HL-60/S4 treated with phorbol 12-myristate 13-acetate at 8.2 ng/mL for 4 days and 3 days (cell line): ENCODE results near the gene SEM1.
"Not testable (repeated sequence)": the region's sequence is repeated elsewhere in the genome, so short reads cannot be mapped to it uniquely, and the experiment has no call there.

Experiments
- in situ Hi-C: fragments of 300-500 bp; cut with MboI; formaldehyde crosslinking; loops from 2 replicates; pipeline ENCODE4 v1.15.0; 2022; ENCODE audit warnings: low sequenced_read_pairs

SEM1 gene

GRCh38 chr7:96709381-96710228 lies at the start of gene SEM1:
Gene SEM1, minus strand, starts transcription at chr7:96709846. Its CDS starts 83 bp downstream, at chr7:96709763.
- in situ Hi-C loops: no loop called here

- in situ Hi-C loops: not testable (repeated sequence)
Observed at GRCh38 chr7:96757880-96758279, 48.2 kb upstream of the SEM1 start.

GRCh38 chr7:96747418-96747940 lies 37.8 kb upstream of the SEM1 start:
- in situ Hi-C loops: no loop called here

- in situ Hi-C loops: no loop called here
Observed at GRCh38 chr7:96740130-96740529, 30.5 kb upstream of the SEM1 start.

- in situ Hi-C loops: no loop called here
Observed at GRCh38 chr7:96739609-96740008, 30.0 kb upstream of the SEM1 start.

- in situ Hi-C loops: no loop called here
Observed at GRCh38 chr7:96739167-96739566, 29.5 kb upstream of the SEM1 start.

- in situ Hi-C loops: no loop called here
Observed at GRCh38 chr7:96738705-96739104, 29.1 kb upstream of the SEM1 start.

GRCh38 chr7:96737545-96738050 lies 28.0 kb upstream of the SEM1 start:
- in situ Hi-C loops: no loop called here

GRCh38 chr7:96734343-96734742 lies 24.7 kb upstream of the SEM1 start:
- in situ Hi-C loops: no loop called here

- in situ Hi-C loops: no loop called here
Observed at GRCh38 chr7:96729820-96730219, 20.2 kb upstream of the SEM1 start.

- in situ Hi-C loops: no loop called here
Observed at GRCh38 chr7:96728139-96728538, 18.5 kb upstream of the SEM1 start.

GRCh38 chr7:96727534-96728088 lies 18.0 kb upstream of the SEM1 start:
- in situ Hi-C loops: no loop called here

- in situ Hi-C loops: no loop called here
Observed at GRCh38 chr7:96723622-96724021, 14.0 kb upstream of the SEM1 start.

GRCh38 chr7:96722928-96723327 lies 13.3 kb upstream of the SEM1 start:
- in situ Hi-C loops: not testable (repeated sequence)

GRCh38 chr7:96720843-96721242 lies 11.2 kb upstream of the SEM1 start:
- in situ Hi-C loops: no loop called here

GRCh38 chr7:96719164-96719563 lies 9.5 kb upstream of the SEM1 start:
- in situ Hi-C loops: no loop called here

- in situ Hi-C loops: no loop called here
Observed at GRCh38 chr7:96718107-96719003, 8.7 kb upstream of the SEM1 start.

- in situ Hi-C loops: no loop called here
Observed at GRCh38 chr7:96713037-96713436, 3.4 kb upstream of the SEM1 start.

GRCh38 chr7:96710544-96710943 lies 898 bp upstream of the SEM1 start:
- in situ Hi-C loops: no loop called here

- in situ Hi-C loops: no loop called here
Observed at GRCh38 chr7:96708872-96709271, 774 bp downstream of the SEM1 start.
